Right lobe of liver (tissue), 6 donors: ENCODE data around the gene ERC2. TPM values are rescaled to one million over a fixed set of nuclear protein-coding genes. Genes with fewer than 3 reads are reported as not detected.
A peak's percentile ranks its signal among the peaks of the same experiment; 100 is the strongest.

Experiments
- ATAC-seq, 4 donors: fragments of 200-7000 bp; cut with Tn5 transposase; one replicate each; pipeline ENCODE4 v1.9.1; 2020; ENCODE audit warnings: mild to moderate bottlenecking in 4 of 4, moderate library complexity in 4 of 4
- DNase-seq, 3 donors: peaks; one replicate each; pipeline ENCODE4 v3.0.0-alpha.2; 2020
- H3K27ac ChIP-seq, 3 donors: fragments of 200-600 bp; one replicate each; pipeline ENCODE4 v1.8.0; 2022
- H3K27me3 ChIP-seq, 2 donors: fragments of 200-600 bp; one replicate each; pipeline ENCODE4 v1.8.0; 2022
- H3K36me3 ChIP-seq, 4 donors: fragments of 200-600 bp; sonication (generic) in 1 of 4; one replicate each; pipeline versions ENCODE4 v1.5.1 to v1.8.0; 2017 to 2022; ENCODE audit warnings: control low read depth in 1 of 4
- H3K4me1 ChIP-seq, 4 donors: fragments of 200-600 bp; sonication (generic) in 1 of 4; one replicate each; pipeline versions ENCODE4 v1.5.1 to v1.8.0; 2017 to 2022; ENCODE audit warnings: control low read depth in 1 of 4
- H3K4me3 ChIP-seq, 3 donors: fragments of 200-600 bp; one replicate each; pipeline ENCODE4 v1.8.0; 2022
- H3K9me3 ChIP-seq, 4 donors: fragments of 200-600 bp; sonication (generic) in 1 of 4; one replicate each; pipeline versions ENCODE4 v1.5.1 to v1.8.0; 2017 to 2022; ENCODE audit warnings: control low read depth in 1 of 4
- CTCF ChIP-seq, 4 donors: fragments of 200-600 bp in 3 of 4; fragments of 450-650 bp in 1 of 4; IDR thresholded peaks; one replicate each; pipeline versions ENCODE4 v1.5.1 to v1.8.0; 2016 to 2022; ENCODE audit warnings: antibody characterized with exemption in 4 of 4, mild to moderate bottlenecking in 2 of 4
- POLR2A ChIP-seq: fragments of 450-650 bp; IDR thresholded peaks from one replicate; pipeline ENCODE4 v1.6.1; 2017; ENCODE audit warnings: antibody characterized with exemption, mild to moderate bottlenecking
- WGBS: methylation state at CpG from one replicate; pipeline ENCODE4 v1.1.6; 2018; ENCODE audit warnings: low coverage, low lambda C conversion rate; ENCODE audit not compliant: insufficient coverage; ENCODE audit errors: missing lambda C conversion rate; 5-methylcytosine and 5-hydroxymethylcytosine counted together
- intact Hi-C, 2 donors: fragments of 100-400 bp; cut with DNase I; formaldehyde crosslinking; loops; one replicate each; pipeline versions ENCODE4 v1.11.2 to v1.14.1; 2022
- total RNA-seq, 6 experiments: library from RNA; depleted of rRNA in 2 of 6; stranded (reverse); fragments of >200 nt in 2 of 6; fragmentation: NEBNext Ultra II Directional in 3 of 6; extraction: Animal tissue kit (Norgen Biotek cat#: 25700) in 3 of 6; gene quantifications; one replicate each; pipeline versions ENCODE4 v1.1.0 to v1.2.4, GENCODE V29; 2016 to 2023
- donor health status: DM: no; HTN: yes; CAD: no.
- donor health status: DM: no; HTN: no; CAD: no.
- donor health status: DM: no; HTN: no; CAD: no.
- donor health status: DM: no; HTN: yes; CAD: no.
- donor health status: DM: no; HTN: yes; CAD: no.

The ERC2 gene
- total RNA-seq, 6 experiments from 2014 or later, result not detected

GRCh38 chr3:56048331-56048730 is 419.9 kb downstream of the ERC2 start:
- Histone ChIP-seq H3K27me3 (peaks cover 0 to 16% of the 10 kb centered on the region in 2 donors), H3K4me1 (no peaks in the 10 kb centered on the region), H3K4me3 (no peak overlapping the region), H3K27ac (no peak overlapping the region), H3K9me3 (no peaks in the 10 kb centered on the region), H3K36me3 (no peaks in the 10 kb centered on the region)
- TF ChIP-seq CTCF (IDR thresholded peaks at IDR 0.05) (no peak), POLR2A (no peak)
- DNase-seq (no peak), ATAC-seq (no peak)
- WGBS, result 67% methylated on average over 1 of the region's 1 CpG
- intact Hi-C loops, result no loop called here

GRCh38 chr3:56042326-56042951 is 425.8 kb downstream of the ERC2 start:
- H3K4me1 ChIP-seq, result no peaks in the 10 kb centered on the region
- 41% methylated on average over 10 of the region's 10 CpGs for WGBS
- H3K36me3 ChIP-seq, result no peaks in the 10 kb centered on the region
- no peak for DNase-seq
- no peak overlapping the region for H3K27ac ChIP-seq
- peaks cover 0 to 16% of the 10 kb centered on the region in 2 donors for H3K27me3 ChIP-seq
- intact Hi-C loops, result no loop called here
- H3K4me3 ChIP-seq, result no peak overlapping the region
- H3K9me3 ChIP-seq, result no peaks in the 10 kb centered on the region
- peak; percentile 47 to 77 (median 76) for ATAC-seq
- TF ChIP-seq POLR2A (no peak), CTCF (IDR thresholded peaks at IDR 0.05) (peak; percentile 31 to 45 (median 38))

GRCh38 chr3:56025326-56025725 is 442.9 kb downstream of the ERC2 start:
- DNase-seq, result no peak
- no peaks in the 10 kb centered on the region for H3K4me1 ChIP-seq

GRCh38 chr3:56023546-56023945 is 444.7 kb downstream of the ERC2 start:
- Histone ChIP-seq H3K36me3 (no peaks in the 10 kb centered on the region), H3K27ac (no peak overlapping the region), H3K4me1 (no peaks in the 10 kb centered on the region), H3K4me3 (no peak overlapping the region), H3K9me3 (no peaks in the 10 kb centered on the region), H3K27me3 (no peaks in the 10 kb centered on the region)
- DNase-seq, result no peak
- 44% methylated on average over 2 of the region's 2 CpGs for WGBS
- no peak for TF ChIP-seq CTCF (IDR thresholded peaks at IDR 0.05)
- TF ChIP-seq POLR2A, result no peak
- no peak for ATAC-seq
- intact Hi-C loops, result no loop called here

More at GRCh38 chr3:56025326-56025725, 442.9 kb downstream of the ERC2 start:
- no peak for TF ChIP-seq POLR2A
- no peak for TF ChIP-seq CTCF (IDR thresholded peaks at IDR 0.05)
- no peaks in the 10 kb centered on the region for H3K36me3 ChIP-seq
- WGBS, result 36% methylated on average over 1 of the region's 1 CpG
- H3K4me3 ChIP-seq, result no peak overlapping the region
- H3K27ac ChIP-seq, result no peak overlapping the region
- intact Hi-C loops, result no loop called here
- ATAC-seq, result no peak
- no peaks in the 10 kb centered on the region for H3K27me3 ChIP-seq
- H3K9me3 ChIP-seq, result no peaks in the 10 kb centered on the region

- H3K4me3 ChIP-seq, result no peak overlapping the region
- no peak overlapping the region for H3K27ac ChIP-seq
- no peak for DNase-seq
- H3K27me3 ChIP-seq, result no peaks in the 10 kb centered on the region
- no peaks in the 10 kb centered on the region for H3K36me3 ChIP-seq
- H3K4me1 ChIP-seq, result no peaks in the 10 kb centered on the region
- no peak for ATAC-seq
- intact Hi-C loops, result no loop called here
- no peak for TF ChIP-seq POLR2A
- no peak for TF ChIP-seq CTCF (IDR thresholded peaks at IDR 0.05)
- H3K9me3 ChIP-seq, result no peaks in the 10 kb centered on the region
Measured at GRCh38 chr3:56022619-56023018, 445.6 kb downstream of the ERC2 start.
